Right lobe of liver (tissue), 6 donors: ENCODE data around the gene PTPDC1. TPM values are rescaled to one million over a fixed set of nuclear protein-coding genes. Genes with fewer than 3 reads are reported as not detected.

Experiments
- ATAC-seq, 4 donors: fragments of 200-7000 bp; cut with Tn5 transposase; one replicate each; pipeline ENCODE4 v1.9.1; 2020; ENCODE audit warnings: mild to moderate bottlenecking in 4 of 4, moderate library complexity in 4 of 4
- DNase-seq, 3 donors: peaks; one replicate each; pipeline ENCODE4 v3.0.0-alpha.2; 2020
- H3K27ac ChIP-seq, 3 donors: fragments of 200-600 bp; one replicate each; pipeline ENCODE4 v1.8.0; 2022
- H3K27me3 ChIP-seq, 2 donors: fragments of 200-600 bp; one replicate each; pipeline ENCODE4 v1.8.0; 2022
- H3K36me3 ChIP-seq, 4 donors: fragments of 200-600 bp; sonication (generic) in 1 of 4; one replicate each; pipeline versions ENCODE4 v1.5.1 to v1.8.0; 2017 to 2022; ENCODE audit warnings: control low read depth in 1 of 4
- H3K4me1 ChIP-seq, 4 donors: fragments of 200-600 bp; sonication (generic) in 1 of 4; one replicate each; pipeline versions ENCODE4 v1.5.1 to v1.8.0; 2017 to 2022; ENCODE audit warnings: control low read depth in 1 of 4
- H3K4me3 ChIP-seq, 3 donors: fragments of 200-600 bp; one replicate each; pipeline ENCODE4 v1.8.0; 2022
- H3K9me3 ChIP-seq, 4 donors: fragments of 200-600 bp; sonication (generic) in 1 of 4; one replicate each; pipeline versions ENCODE4 v1.5.1 to v1.8.0; 2017 to 2022; ENCODE audit warnings: control low read depth in 1 of 4
- CTCF ChIP-seq, 4 donors: fragments of 200-600 bp in 3 of 4; fragments of 450-650 bp in 1 of 4; IDR thresholded peaks; one replicate each; pipeline versions ENCODE4 v1.5.1 to v1.8.0; 2016 to 2022; ENCODE audit warnings: antibody characterized with exemption in 4 of 4, mild to moderate bottlenecking in 2 of 4
- POLR2A ChIP-seq: fragments of 450-650 bp; IDR thresholded peaks from one replicate; pipeline ENCODE4 v1.6.1; 2017; ENCODE audit warnings: antibody characterized with exemption, mild to moderate bottlenecking
- WGBS: methylation state at CpG from one replicate; pipeline ENCODE4 v1.1.6; 2018; ENCODE audit warnings: low coverage, low lambda C conversion rate; ENCODE audit not compliant: insufficient coverage; ENCODE audit errors: missing lambda C conversion rate; 5-methylcytosine and 5-hydroxymethylcytosine counted together
- intact Hi-C, 2 donors: fragments of 100-400 bp; cut with DNase I; formaldehyde crosslinking; loops; one replicate each; pipeline versions ENCODE4 v1.11.2 to v1.14.1; 2022
- total RNA-seq, 6 experiments: library from RNA; depleted of rRNA in 2 of 6; stranded (reverse); fragments of >200 nt in 2 of 6; fragmentation: NEBNext Ultra II Directional in 3 of 6; extraction: Animal tissue kit (Norgen Biotek cat#: 25700) in 3 of 6; gene quantifications; one replicate each; pipeline versions ENCODE4 v1.1.0 to v1.2.4, GENCODE V29; 2016 to 2023
- donor health status: DM: no; HTN: yes; CAD: no.
- donor health status: DM: no; HTN: no; CAD: no.
- donor health status: DM: no; HTN: no; CAD: no.
- donor health status: DM: no; HTN: yes; CAD: no.
- donor health status: DM: no; HTN: yes; CAD: no.

The PTPDC1 gene
- total RNA-seq, 6 experiments from 2014 or later: 0.86 to 3.3 (median 1.8) TPM

GRCh38 chr9:94150279-94150828, 66.1 kb downstream of the PTPDC1 start:
- H3K27ac ChIP-seq: no peak overlapping the region
- no peaks in the 10 kb centered on the region for H3K4me1 ChIP-seq
- no peaks in the 10 kb centered on the region for H3K9me3 ChIP-seq
- ATAC-seq (no peak), DNase-seq (no peak)
- intact Hi-C loops: no loop called here
- WGBS: 88% methylated on average over 1 of the region's 3 CpGs
- TF ChIP-seq CTCF (IDR thresholded peaks at IDR 0.05) (no peak), POLR2A (no peak)
- H3K27me3 ChIP-seq: no peaks in the 10 kb centered on the region
- no peak overlapping the region for H3K4me3 ChIP-seq
- no peaks in the 10 kb centered on the region for H3K36me3 ChIP-seq

GRCh38 chr9:94150890-94151650, 66.8 kb downstream of the PTPDC1 start:
- no peaks in the 10 kb centered on the region for H3K4me1 ChIP-seq
- H3K4me3 ChIP-seq: no peak overlapping the region
- intact Hi-C loops: no loop called here
- no peaks in the 10 kb centered on the region for H3K36me3 ChIP-seq
- 77% methylated on average over 9 of the region's 11 CpGs for WGBS
- no peaks in the 10 kb centered on the region for H3K9me3 ChIP-seq
- TF ChIP-seq CTCF (IDR thresholded peaks at IDR 0.05): no peak
- no peak for TF ChIP-seq POLR2A
- ATAC-seq (no peak), DNase-seq (no peak)
- H3K27me3 ChIP-seq: no peaks in the 10 kb centered on the region
- no peak overlapping the region for H3K27ac ChIP-seq

- no peak overlapping the region for H3K4me3 ChIP-seq
- TF ChIP-seq CTCF (IDR thresholded peaks at IDR 0.05): no peak
- TF ChIP-seq POLR2A: no peak
- intact Hi-C loops: no loop called here
- H3K9me3 ChIP-seq: no peaks in the 10 kb centered on the region
- no peak for ATAC-seq
- H3K36me3 ChIP-seq: no peaks in the 10 kb centered on the region
- no peak for DNase-seq
- no peaks in the 10 kb centered on the region for H3K27me3 ChIP-seq
- H3K4me1 ChIP-seq: peaks cover 0 to 5% (median 2%) of the 10 kb centered on the region in 4 donors
- WGBS: 38% methylated on average over 1 of the region's 1 CpG
- no peak overlapping the region for H3K27ac ChIP-seq
These were observed 69.6 kb downstream of the PTPDC1 start for GRCh38 chr9:94153905-94154304.

GRCh38 chr9:94156348-94157049, 72.2 kb downstream of the PTPDC1 start:
- peak in 1 of 4 donors; percentile 12 for ATAC-seq

More at GRCh38 chr9:94156348-94157049, 72.2 kb downstream of the PTPDC1 start:
- intact Hi-C loops: no loop called here
- no peaks in the 10 kb centered on the region for H3K9me3 ChIP-seq
- H3K27ac ChIP-seq: no peak overlapping the region
- 63% methylated on average over 6 of the region's 11 CpGs for WGBS
- no peak for DNase-seq
- H3K27me3 ChIP-seq: no peaks in the 10 kb centered on the region
- H3K36me3 ChIP-seq: no peaks in the 10 kb centered on the region
- no peak for TF ChIP-seq POLR2A
- no peak for TF ChIP-seq CTCF (IDR thresholded peaks at IDR 0.05)
- no peak overlapping the region for H3K4me3 ChIP-seq
- peaks cover 0 to 5% (median 2%) of the 10 kb centered on the region in 4 donors for H3K4me1 ChIP-seq
